Activated naive CD8-positive, alpha-beta T cell treated with anti-CD3 and anti-CD28 coated beads, Interleukin-2, amount 50 U/mL, for 24 hours (primary cell): ENCODE results near the gene AGRN.
A peak's percentile ranks its signal among the peaks of the same experiment; 100 is the strongest.

Source experiments
- ATAC-seq: fragments of 150-1000 bp; cut with Tn5 transposase; one replicate; pipeline ENCODE4 v1.10.0; 2021
- DNase-seq: peaks from one replicate; pipeline ENCODE4 v3.0.0; 2021
- H3K27ac Mint-ChIP-seq: one replicate; pipeline ENCODE4 v1.8.0; 2021; ENCODE audit warnings: mild to moderate bottlenecking, mixed read lengths
- H3K27me3 Mint-ChIP-seq: one replicate; pipeline ENCODE4 v1.8.0; 2021; ENCODE audit warnings: mixed read lengths
- H3K36me3 Mint-ChIP-seq: one replicate; pipeline ENCODE4 v1.8.0; 2021; ENCODE audit warnings: low read depth, mixed read lengths
- H3K4me1 Mint-ChIP-seq: one replicate; pipeline ENCODE4 v1.8.0; 2021; ENCODE audit warnings: mixed read lengths
- H3K4me3 Mint-ChIP-seq: one replicate; pipeline ENCODE4 v1.8.0; 2021; ENCODE audit warnings: mild to moderate bottlenecking, moderate library complexity, mixed read lengths
- H3K9me3 Mint-ChIP-seq: one replicate; pipeline ENCODE4 v1.8.0; 2021; ENCODE audit warnings: mixed read lengths

AGRN gene

GRCh38 chr1:1083416-1084371 lies 63.8 kb downstream of the AGRN start:
- Mint-ChIP-seq H3K4me3 (no peak overlapping the region), H3K36me3 (peaks cover 2% of the 10 kb centered on the region), H3K27me3 (no peaks in the 10 kb centered on the region), H3K27ac (no peak overlapping the region), H3K4me1 (peaks cover 5% of the 10 kb centered on the region), H3K9me3 (no peaks in the 10 kb centered on the region)
- no peak for ATAC-seq
- peak; percentile 2 for DNase-seq

GRCh38 chr1:1084372-1085170 lies 64.7 kb downstream of the AGRN start:
- Mint-ChIP-seq H3K36me3 (peaks cover 2% of the 10 kb centered on the region), H3K27me3 (no peaks in the 10 kb centered on the region), H3K4me3 (no peak overlapping the region), H3K9me3 (no peaks in the 10 kb centered on the region), H3K27ac (no peak overlapping the region), H3K4me1 (peaks cover 2% of the 10 kb centered on the region)
- DNase-seq (no peak), ATAC-seq (no peak)

GRCh38 chr1:1085171-1085841 lies 65.4 kb downstream of the AGRN start:
- no peaks in the 10 kb centered on the region for H3K27me3 Mint-ChIP-seq
- H3K9me3 Mint-ChIP-seq, result no peaks in the 10 kb centered on the region
- ATAC-seq (no peak), DNase-seq (no peak)
- no peak overlapping the region for H3K27ac Mint-ChIP-seq
- H3K4me3 Mint-ChIP-seq, result no peak overlapping the region
- H3K4me1 Mint-ChIP-seq, result no peaks in the 10 kb centered on the region
- peaks cover 2% of the 10 kb centered on the region for H3K36me3 Mint-ChIP-seq

GRCh38 chr1:1085911-1086841 lies 66.3 kb downstream of the AGRN start:
- Mint-ChIP-seq H3K4me3 (no peak overlapping the region), H3K27ac (no peak overlapping the region), H3K4me1 (no peaks in the 10 kb centered on the region), H3K9me3 (no peaks in the 10 kb centered on the region), H3K36me3 (peaks cover 2% of the 10 kb centered on the region), H3K27me3 (no peaks in the 10 kb centered on the region)
- peak; percentile 1 for DNase-seq
- ATAC-seq, result no peak

- peaks cover 2% of the 10 kb centered on the region for H3K36me3 Mint-ChIP-seq
- DNase-seq (no peak), ATAC-seq (no peak)
- H3K9me3 Mint-ChIP-seq, result no peaks in the 10 kb centered on the region
- no peaks in the 10 kb centered on the region for H3K4me1 Mint-ChIP-seq
- no peaks in the 10 kb centered on the region for H3K27me3 Mint-ChIP-seq
- no peak overlapping the region for H3K27ac Mint-ChIP-seq
- no peak overlapping the region for H3K4me3 Mint-ChIP-seq
These were observed 67.0 kb downstream of the AGRN start for GRCh38 chr1:1086911-1087341.

- H3K27me3 Mint-ChIP-seq, result no peaks in the 10 kb centered on the region
- H3K36me3 Mint-ChIP-seq, result peaks cover 2% of the 10 kb centered on the region
- H3K27ac Mint-ChIP-seq, result no peak overlapping the region
- DNase-seq, result no peak
- ATAC-seq, result no peak
- H3K4me3 Mint-ChIP-seq, result no peak overlapping the region
- no peaks in the 10 kb centered on the region for H3K4me1 Mint-ChIP-seq
- H3K9me3 Mint-ChIP-seq, result no peaks in the 10 kb centered on the region
These were observed 67.6 kb downstream of the AGRN start for GRCh38 chr1:1087351-1088028.

GRCh38 chr1:1088029-1088800 lies 68.3 kb downstream of the AGRN start:
- ATAC-seq, result no peak
- peak; percentile 1 for DNase-seq
- Mint-ChIP-seq H3K27ac (no peak overlapping the region), H3K27me3 (no peaks in the 10 kb centered on the region), H3K9me3 (no peaks in the 10 kb centered on the region), H3K36me3 (peaks cover 3% of the 10 kb centered on the region), H3K4me3 (no peak overlapping the region), H3K4me1 (peaks cover 6% of the 10 kb centered on the region)

- no peaks in the 10 kb centered on the region for H3K27me3 Mint-ChIP-seq
- no peak for DNase-seq
- H3K4me1 Mint-ChIP-seq, result peaks cover 12% of the 10 kb centered on the region
- ATAC-seq, result no peak
- no peak overlapping the region for H3K27ac Mint-ChIP-seq
- no peaks in the 10 kb centered on the region for H3K9me3 Mint-ChIP-seq
- H3K36me3 Mint-ChIP-seq, result peaks cover 3% of the 10 kb centered on the region
- H3K4me3 Mint-ChIP-seq, result no peak overlapping the region
These were observed 69.1 kb downstream of the AGRN start for GRCh38 chr1:1088801-1089680.

GRCh38 chr1:1089731-1090423 lies 70.0 kb downstream of the AGRN start:
- H3K27me3 Mint-ChIP-seq, result no peaks in the 10 kb centered on the region
- ATAC-seq (no peak), DNase-seq (no peak)
- H3K27ac Mint-ChIP-seq, result no peak overlapping the region
- peaks cover 5% of the 10 kb centered on the region for H3K36me3 Mint-ChIP-seq
- no peak overlapping the region for H3K4me3 Mint-ChIP-seq
- no peaks in the 10 kb centered on the region for H3K9me3 Mint-ChIP-seq
- peaks cover 12% of the 10 kb centered on the region for H3K4me1 Mint-ChIP-seq

- no peak overlapping the region for H3K4me3 Mint-ChIP-seq
- H3K27me3 Mint-ChIP-seq, result no peaks in the 10 kb centered on the region
- H3K27ac Mint-ChIP-seq, result no peak overlapping the region
- peaks cover 12% of the 10 kb centered on the region for H3K4me1 Mint-ChIP-seq
- ATAC-seq (no peak), DNase-seq (no peak)
- peaks cover 4% of the 10 kb centered on the region for H3K9me3 Mint-ChIP-seq
- H3K36me3 Mint-ChIP-seq, result peaks cover 12% of the 10 kb centered on the region
These were observed 70.8 kb downstream of the AGRN start for GRCh38 chr1:1090424-1091343.
